HepG2 (cell line): Measurements from ENCODE around the gene NEDD4. TPM values are rescaled to one million over a fixed set of nuclear protein-coding genes. Genes with fewer than 3 reads are reported as not detected.

ENCODE experiments used
- ATAC-seq: fragments of 200-7000 bp; cut with Tn5 transposase; 3 replicates; pipeline ENCODE4 v1.9.1; 2020; ENCODE audit warnings: mild to moderate bottlenecking, moderate library complexity
- BruUV-seq: library from RNA; stranded (reverse); fragments of 400-500 nt; replicated peaks from 2 replicates; lab custom pipeline; 2021; lab: Mats Ljungman, UMichigan
- CTCF ChIA-PET: fragments of 300-600 bp; formaldehyde crosslinking; extraction: SDS; loops from one replicate; lab custom pipeline; 2021; ENCODE audit warnings: low total read pairs, inconsistent platforms, low intra/inter-chr PET ratio; lab: Yijun Ruan, JAX
- POLR2A ChIA-PET: fragments of 350-600 bp; sonication (Branson Sonifier 250); formaldehyde crosslinking; loops from one replicate; lab custom pipeline; 2020; ENCODE audit warnings: antibody characterized with exemption, inconsistent platforms; lab: Yijun Ruan, JAX
- DNase-seq: peaks from one replicate; pipeline ENCODE4 v3.0.0-alpha.2; 2015; ENCODE audit warnings: low spot score
- FAIRE-seq: peaks from 3 replicates; lab custom pipeline; 2011; peaks lifted over from hg19 to GRCh38; lab: Jason Lieb, UNC
- H2AFZ ChIP-seq: one replicate; pipeline ENCODE4 v1.6.1; 2011; ENCODE audit warnings: low read length, inconsistent platforms
- H3K27ac ChIP-seq: fragments of 300-600 bp; 3 replicates; pipeline ENCODE4 v1.8.0; 2011; ENCODE audit warnings: mixed run types, mild to moderate bottlenecking, mixed read lengths, low read length, inconsistent platforms; ENCODE audit not compliant: insufficient read depth; ENCODE audit errors: extremely low read length
- H3K27me3 ChIP-seq, 2 experiments: fragments of 200-600 bp in 1 of 2; 2 replicates in 1 of 2; 3 replicates in 1 of 2; pipeline versions ENCODE4 v1.6.0 to v1.8.0; 2011; ENCODE audit warnings: low read length in 2 of 2, mild to moderate bottlenecking in 2 of 2, moderate library complexity in 2 of 2, inconsistent platforms in 1 of 2; ENCODE audit not compliant: insufficient read depth in 2 of 2, control insufficient read depth in 1 of 2
- H3K36me3 ChIP-seq, 2 experiments: fragments of 200-600 bp in 1 of 2; replicated peaks in 1 of 2; 2 replicates in 1 of 2; 3 replicates in 1 of 2; pipeline versions ENCODE4 v1.5.1 to v1.8.0; 2011; ENCODE audit warnings: low read length in 2 of 2, inconsistent platforms in 1 of 2; ENCODE audit not compliant: insufficient read depth in 2 of 2, control insufficient read depth in 1 of 2
- H3K4me1 ChIP-seq: 2 replicates; pipeline ENCODE4 v1.5.1; 2012; ENCODE audit warnings: low read length, inconsistent platforms; ENCODE audit not compliant: insufficient read depth
- H3K4me2 ChIP-seq: 2 replicates; pipeline ENCODE4 v1.6.0; 2011; ENCODE audit warnings: low read depth, low read length, inconsistent platforms
- H3K4me3 ChIP-seq, 3 experiments: fragments of 200-600 bp in 1 of 3; sonication (generic), shearing (Covaris generic) in 1 of 3; replicated peaks in 1 of 3; 2 replicates each; pipeline ENCODE4 v1.5.1; 2011 to 2016; ENCODE audit warnings: low read length in 3 of 3, inconsistent platforms in 2 of 3, low read depth in 2 of 3, mild to moderate bottlenecking in 2 of 3, control low read depth in 1 of 3, mixed read lengths in 1 of 3; ENCODE audit not compliant: insufficient read depth in 1 of 3
- H3K79me2 ChIP-seq: one replicate; pipeline ENCODE4 v1.6.1; 2011; ENCODE audit warnings: low read length, inconsistent platforms; ENCODE audit not compliant: insufficient read depth
- H3K9ac ChIP-seq: 2 replicates; pipeline ENCODE4 v1.6.0; 2011; ENCODE audit warnings: mild to moderate bottlenecking, low read depth, low read length, inconsistent platforms; ENCODE audit not compliant: insufficient read depth
- H3K9me3 ChIP-seq: 2 replicates; pipeline ENCODE4 v1.5.1; 2012; ENCODE audit warnings: mild to moderate bottlenecking, low read length
- H4K20me1 ChIP-seq: 2 replicates; pipeline ENCODE4 v1.6.0; 2011; ENCODE audit warnings: inconsistent platforms, mild to moderate bottlenecking, low read length, moderate library complexity; ENCODE audit not compliant: insufficient read depth
- ARNTL ChIP-seq: sonication (generic); formaldehyde crosslinking; IDR thresholded peaks from 2 replicates; pipeline ENCODE4 v1.4.0; 2020; ENCODE audit warnings: mild to moderate bottlenecking, missing genetic modification reagents
- FOSL2 ChIP-seq: sonication (generic); formaldehyde crosslinking; IDR thresholded peaks from 2 replicates; pipeline ENCODE4 v1.4.0; 2020; ENCODE audit warnings: missing genetic modification reagents
- GABPA ChIP-seq, 2 experiments: IDR thresholded peaks; 2 replicates each; pipeline ENCODE4 v1.6.1; 2011 to 2016; ENCODE audit warnings: low read depth in 2 of 2, low read length in 1 of 2, missing biosample characterization in 1 of 2, missing genetic modification characterization in 1 of 2
- KLF11 ChIP-seq: IDR thresholded peaks from 2 replicates; pipeline ENCODE4 v1.6.1; 2016; ENCODE audit warnings: missing compliant biosample characterization
- MTF2 ChIP-seq: sonication (generic); formaldehyde crosslinking; IDR thresholded peaks from 2 replicates; pipeline ENCODE4 v1.5.0; 2020; ENCODE audit warnings: missing genetic modification reagents, borderline replicate concordance
- RARA ChIP-seq: IDR thresholded peaks from 2 replicates; pipeline ENCODE4 v1.6.1; 2016; ENCODE audit warnings: missing genetic modification reagents, missing compliant biosample characterization
- TBX3 ChIP-seq: fragments of 450-650 bp; IDR thresholded peaks from 2 replicates; pipeline ENCODE4 v1.6.1; 2017; ENCODE audit warnings: antibody characterized with exemption, mild to moderate bottlenecking, inconsistent platforms, borderline replicate concordance
- TFDP2 ChIP-seq: sonication (generic); formaldehyde crosslinking; IDR thresholded peaks from 2 replicates; pipeline ENCODE4 v1.4.0; 2020; ENCODE audit warnings: missing genetic modification reagents
- ZBTB21 ChIP-seq: sonication (generic); formaldehyde crosslinking; IDR thresholded peaks from 2 replicates; pipeline ENCODE4 v1.4.0; 2020; ENCODE audit warnings: missing genetic modification reagents
- ZBTB8A ChIP-seq: sonication (generic); formaldehyde crosslinking; IDR thresholded peaks from 2 replicates; pipeline ENCODE4 v1.4.0; 2020; ENCODE audit warnings: mild to moderate bottlenecking, low read depth, missing genetic modification reagents, borderline replicate concordance
- ZNF124 ChIP-seq: sonication (generic); formaldehyde crosslinking; IDR thresholded peaks from 2 replicates; pipeline ENCODE4 v1.4.0; 2020; ENCODE audit warnings: missing genetic modification reagents
- ZNF329 ChIP-seq: sonication (generic); formaldehyde crosslinking; IDR thresholded peaks from 2 replicates; pipeline ENCODE4 v1.9.0; 2021; ENCODE audit warnings: low read depth, mild to moderate bottlenecking, missing genetic modification reagents
- ZNF33A ChIP-seq: sonication (generic); formaldehyde crosslinking; IDR thresholded peaks from 2 replicates; pipeline ENCODE4 v1.5.1; 2020; ENCODE audit warnings: missing genetic modification reagents, mild to moderate bottlenecking, moderate library complexity, borderline replicate concordance
- ZNF432 ChIP-seq: sonication (generic); formaldehyde crosslinking; IDR thresholded peaks from 2 replicates; pipeline ENCODE4 v1.5.0; 2020; ENCODE audit warnings: missing genetic modification reagents, mild to moderate bottlenecking, borderline replicate concordance
- ZNF724P ChIP-seq: sonication (generic); formaldehyde crosslinking; IDR thresholded peaks from 2 replicates; pipeline ENCODE4 v1.8.0; 2022; ENCODE audit warnings: missing genetic modification reagents, borderline replicate concordance
- WGBS: methylation state at CpG from one replicate; pipeline ENCODE4 v1.1.6; 2017; ENCODE audit warnings: low lambda C conversion rate; 5-methylcytosine and 5-hydroxymethylcytosine counted together
- in situ Hi-C: cut with HindIII; loops from 2 replicates; pipeline ENCODE4 v1.10.0; 2017; ENCODE audit warnings: low pct_unique_long_range_greater_than_20kb; ENCODE audit not compliant: extremely low pct_ligation_motif_present
- intact Hi-C: fragments of 100-400 bp; cut with micrococcal nuclease; formaldehyde crosslinking; loops from one replicate; pipeline ENCODE4 v1.10.0; 2022; ENCODE audit not compliant: unreplicated experiment
- polyA plus RNA-seq, 8 experiments: library from polyadenylated mRNA; depleted of rRNA in 3 of 8; stranded (reverse) in 7 of 8; unstranded in 1 of 8; fragments of >200 nt; fragmentation: Illumina TruSeq in 4 of 8; extraction: Trizol in 4 of 8; gene quantifications; 2 replicates each; pipeline versions ENCODE4 v1.2.1 to v1.2.3, GENCODE V29; 2011 to 2016; ENCODE audit warnings: low read depth in 4 of 8, missing spikeins in 1 of 8, mixed read lengths in 1 of 8; ENCODE audit not compliant: insufficient read depth in 1 of 8
- total RNA-seq, 5 experiments: library from RNA; depleted of rRNA; stranded (reverse); fragments of >200 nt; fragmentation: Illumina TruSeq; extraction: Trizol; gene quantifications; 2 replicates each; pipeline ENCODE4 v1.2.3, GENCODE V29; 2016; ENCODE audit warnings: low read depth in 1 of 5
- TF ChIP-seq, protein P1 (sequence below): sonication (generic); formaldehyde crosslinking; IDR thresholded peaks from 2 replicates; pipeline ENCODE4 v1.8.0; 2022; ENCODE audit warnings: mild to moderate bottlenecking, missing genetic modification reagents, moderate library complexity

The NEDD4 gene
- total and polyA plus RNA-seq, 2 of the 13 experiments (the other 11 are each of a cell fraction or from before 2014, with no cell fraction given): 10.4 to 13.0 TPM

- no peaks in the 10 kb centered on the region for H3K79me2 ChIP-seq
- peaks cover 0 to 7% of the 10 kb centered on the region in 2 experiments; a peak in 1 of 5 replicates for H3K36me3 ChIP-seq
- ATAC-seq (no peak), DNase-seq (no peak), FAIRE-seq (no peak)
- H3K27ac ChIP-seq: no peak overlapping the region
- POLR2A ChIA-PET: no interaction called here
- no peak overlapping the region for H3K9ac ChIP-seq
- in situ Hi-C loops (no loop called here), intact Hi-C loops (no loop called here)
- peaks cover 4% of the 10 kb centered on the region; the same call in 1 of the 2 replicates for H3K9me3 ChIP-seq
- no peaks in the 10 kb centered on the region for H3K27me3 ChIP-seq
- no peak overlapping the region for H3K4me3 ChIP-seq
- no peak overlapping the region for H3K4me2 ChIP-seq
- TF ChIP-seq, protein P1, sequence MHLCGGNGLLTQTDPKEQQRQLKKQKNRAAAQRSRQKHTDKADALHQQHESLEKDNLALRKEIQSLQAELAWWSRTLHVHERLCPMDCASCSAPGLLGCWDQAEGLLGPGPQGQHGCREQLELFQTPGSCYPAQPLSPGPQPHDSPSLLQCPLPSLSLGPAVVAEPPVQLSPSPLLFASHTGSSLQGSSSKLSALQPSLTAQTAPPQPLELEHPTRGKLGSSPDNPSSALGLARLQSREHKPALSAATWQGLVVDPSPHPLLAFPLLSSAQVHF: no peak
- no peak for TF ChIP-seq TFDP2 (CRISPR knock-in tag)
- no peak for TF ChIP-seq ZNF329 (CRISPR knock-in tag)
- no peak for TF ChIP-seq GABPA (IDR thresholded peaks at IDR 0.05; ENCODE audit: low read depth, low read length)
- no peak for TF ChIP-seq GABPA (CRISPR knock-in tag; IDR thresholded peaks at IDR 0.05; ENCODE audit: low read depth)
- no peak for TF ChIP-seq ZNF33A (CRISPR knock-in tag)
- no peak overlapping the region for H2AFZ ChIP-seq
- CTCF ChIA-PET: no interaction called here
- no peaks in the 10 kb centered on the region for H4K20me1 ChIP-seq
- no TSS peak for BruUV-seq
- WGBS: over 99% methylated on average over 6 of the region's 6 CpGs
- no peaks in the 10 kb centered on the region for H3K4me1 ChIP-seq
Observed at GRCh38 chr15:55937040-55937439, 56.4 kb downstream of the NEDD4 start.

GRCh38 chr15:55928955-55929354 lies 64.5 kb downstream of the NEDD4 start:
- 94% methylated on average over 4 of the region's 4 CpGs for WGBS
- Histone ChIP-seq H3K36me3 (no peaks in the 10 kb centered on the region), H3K79me2 (no peaks in the 10 kb centered on the region), H3K4me2 (no peak overlapping the region), H3K4me3 (no peak overlapping the region), H3K9me3 (no peaks in the 10 kb centered on the region), H3K27ac (no peak overlapping the region), H4K20me1 (no peaks in the 10 kb centered on the region), H3K9ac (no peak overlapping the region), H3K4me1 (no peaks in the 10 kb centered on the region), H3K27me3 (no peaks in the 10 kb centered on the region), H2AFZ (no peak overlapping the region)
- FAIRE-seq (no peak), ATAC-seq (no peak), DNase-seq (no peak)
- no TSS peak for BruUV-seq
- ChIA-PET CTCF (no interaction called here), POLR2A (no interaction called here)
- in situ Hi-C loops (no loop called here), intact Hi-C loops (no loop called here)
- TF ChIP-seq ZNF124 (CRISPR knock-in tag) (no peak), ARNTL (no peak), ZBTB21 (no peak), ZNF432 (CRISPR knock-in tag) (no peak), KLF11 (no peak), ZNF724P (CRISPR knock-in tag) (no peak), TBX3 (no peak), MTF2 (CRISPR knock-in tag) (no peak), ZBTB8A (CRISPR knock-in tag) (no peak), RARA (CRISPR knock-in tag) (no peak), FOSL2 (CRISPR knock-in tag) (no peak)
